ENCODE results near the gene CARD6. TPM values are rescaled to one million over a fixed set of nuclear protein-coding genes. Genes with fewer than 3 reads are reported as not detected.

The CARD6 gene
- total and polyA plus RNA-seq, 7 donors = 1.1 to 4.1 (median 3.0) TPM

DNA sequence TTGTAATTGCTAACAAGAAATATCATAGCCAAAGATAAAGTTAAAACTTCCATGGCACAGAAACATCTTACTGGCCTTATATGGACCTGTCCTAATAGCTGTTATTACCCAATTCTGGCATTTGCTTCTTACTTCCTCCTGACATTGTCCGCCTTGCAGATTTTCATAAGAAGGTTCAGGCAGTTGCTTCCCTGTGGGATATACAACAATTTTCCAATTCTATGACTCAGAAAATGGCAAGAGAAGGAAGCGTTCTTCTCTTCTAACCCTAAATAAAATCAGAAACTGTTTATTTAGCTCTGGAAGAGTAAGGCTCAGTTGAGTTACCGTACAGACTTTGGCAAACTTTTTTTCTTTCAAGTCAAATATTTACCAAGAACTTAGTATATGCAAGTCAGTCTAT is 44.7 kb upstream of the CARD6 start:
- TF ChIP-seq, protein P1, sequence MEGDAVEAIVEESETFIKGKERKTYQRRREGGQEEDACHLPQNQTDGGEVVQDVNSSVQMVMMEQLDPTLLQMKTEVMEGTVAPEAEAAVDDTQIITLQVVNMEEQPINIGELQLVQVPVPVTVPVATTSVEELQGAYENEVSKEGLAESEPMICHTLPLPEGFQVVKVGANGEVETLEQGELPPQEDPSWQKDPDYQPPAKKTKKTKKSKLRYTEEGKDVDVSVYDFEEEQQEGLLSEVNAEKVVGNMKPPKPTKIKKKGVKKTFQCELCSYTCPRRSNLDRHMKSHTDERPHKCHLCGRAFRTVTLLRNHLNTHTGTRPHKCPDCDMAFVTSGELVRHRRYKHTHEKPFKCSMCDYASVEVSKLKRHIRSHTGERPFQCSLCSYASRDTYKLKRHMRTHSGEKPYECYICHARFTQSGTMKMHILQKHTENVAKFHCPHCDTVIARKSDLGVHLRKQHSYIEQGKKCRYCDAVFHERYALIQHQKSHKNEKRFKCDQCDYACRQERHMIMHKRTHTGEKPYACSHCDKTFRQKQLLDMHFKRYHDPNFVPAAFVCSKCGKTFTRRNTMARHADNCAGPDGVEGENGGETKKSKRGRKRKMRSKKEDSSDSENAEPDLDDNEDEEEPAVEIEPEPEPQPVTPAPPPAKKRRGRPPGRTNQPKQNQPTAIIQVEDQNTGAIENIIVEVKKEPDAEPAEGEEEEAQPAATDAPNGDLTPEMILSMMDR (IDR thresholded peaks at IDR 0.05) = no peak
- Histone ChIP-seq H3K4me1 (peaks cover 19% of the 10 kb centered on the region), H3K36me3 (ENCODE audit: insufficient read depth in 1 of 2, low read depth in 1 of 2) (no peaks in the 10 kb centered on the region), H3K9me3 (no peaks in the 10 kb centered on the region), H3K4me3 (peak overlapping the region; percentile 89), H3K27me3 (ENCODE audit: insufficient read depth in 3 of 3, low read length in 2 of 3) (no peaks in the 10 kb centered on the region), H3K27ac (peak overlapping the region; percentile 79)
- ATAC-seq (no peak), DNase-seq (no peak)
- intact Hi-C loops (cut with DNase I) = no loop called here
- WGBS, 3 donors = 42 to 60% (median 48%) methylated on average over 3 of the region's 3 CpGs

DNA sequence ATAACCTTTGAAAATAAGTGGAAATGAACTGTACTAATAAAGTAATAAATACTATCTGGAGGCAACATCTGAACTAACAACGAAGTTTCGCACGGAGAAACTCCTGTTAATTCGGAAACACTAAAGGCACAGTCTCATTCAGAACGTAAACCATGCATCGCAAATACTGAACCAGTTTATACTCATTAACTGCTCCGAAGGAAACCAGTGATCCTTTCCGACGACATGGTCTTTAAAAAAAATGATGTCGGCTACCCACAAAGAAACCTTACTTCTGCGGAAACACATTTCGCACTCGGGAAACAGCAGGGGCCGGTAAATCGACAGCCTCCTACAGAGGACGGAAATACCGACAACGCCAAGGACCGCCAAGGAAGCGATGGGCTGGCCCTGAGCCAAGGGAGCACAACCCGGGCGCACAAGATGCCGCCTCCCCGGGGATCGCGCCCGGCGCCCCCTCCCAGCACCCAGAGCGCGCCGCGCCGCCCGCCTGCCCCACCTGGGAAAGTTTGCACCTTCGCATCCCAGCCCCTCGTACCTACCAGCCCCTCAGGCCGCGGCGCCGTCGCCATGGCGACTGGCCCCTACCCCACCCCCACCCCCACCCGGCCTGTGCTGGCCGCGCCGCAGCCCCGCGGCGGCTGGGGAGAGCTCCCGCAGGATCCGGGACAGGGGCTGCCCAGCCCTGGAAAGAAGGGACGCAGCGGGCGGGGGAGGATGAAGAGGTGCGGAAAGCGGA is 43.7 kb upstream of the CARD6 start:
- no peaks in the 10 kb centered on the region for H3K27me3 ChIP-seq (ENCODE audit: insufficient read depth in 3 of 3, low read length in 2 of 3)
- H3K27ac ChIP-seq = peak overlapping the region; percentile 79
- 1% methylated on average over 41 to 56 of the region's 56 CpGs for WGBS, 3 donors
- no peaks in the 10 kb centered on the region for H3K36me3 ChIP-seq (ENCODE audit: insufficient read depth in 1 of 2, low read depth in 1 of 2)
- peak; percentile 72 to 80 (median 72) for ATAC-seq
- DNase-seq = peak; percentile 78 to 85
- TF ChIP-seq, protein P1 (IDR thresholded peaks at IDR 0.05) = no peak
- peaks cover 12% of the 10 kb centered on the region for H3K4me1 ChIP-seq
- no peaks in the 10 kb centered on the region for H3K9me3 ChIP-seq
- peak overlapping the region; percentile 89 for H3K4me3 ChIP-seq
- intact Hi-C loops (cut with DNase I) = loop anchor here in 1 of 2 donors (1.0 kb wide), 1 partner anchor 38 kb away; the partner anchor contains the start of gene RPL37

DNA sequence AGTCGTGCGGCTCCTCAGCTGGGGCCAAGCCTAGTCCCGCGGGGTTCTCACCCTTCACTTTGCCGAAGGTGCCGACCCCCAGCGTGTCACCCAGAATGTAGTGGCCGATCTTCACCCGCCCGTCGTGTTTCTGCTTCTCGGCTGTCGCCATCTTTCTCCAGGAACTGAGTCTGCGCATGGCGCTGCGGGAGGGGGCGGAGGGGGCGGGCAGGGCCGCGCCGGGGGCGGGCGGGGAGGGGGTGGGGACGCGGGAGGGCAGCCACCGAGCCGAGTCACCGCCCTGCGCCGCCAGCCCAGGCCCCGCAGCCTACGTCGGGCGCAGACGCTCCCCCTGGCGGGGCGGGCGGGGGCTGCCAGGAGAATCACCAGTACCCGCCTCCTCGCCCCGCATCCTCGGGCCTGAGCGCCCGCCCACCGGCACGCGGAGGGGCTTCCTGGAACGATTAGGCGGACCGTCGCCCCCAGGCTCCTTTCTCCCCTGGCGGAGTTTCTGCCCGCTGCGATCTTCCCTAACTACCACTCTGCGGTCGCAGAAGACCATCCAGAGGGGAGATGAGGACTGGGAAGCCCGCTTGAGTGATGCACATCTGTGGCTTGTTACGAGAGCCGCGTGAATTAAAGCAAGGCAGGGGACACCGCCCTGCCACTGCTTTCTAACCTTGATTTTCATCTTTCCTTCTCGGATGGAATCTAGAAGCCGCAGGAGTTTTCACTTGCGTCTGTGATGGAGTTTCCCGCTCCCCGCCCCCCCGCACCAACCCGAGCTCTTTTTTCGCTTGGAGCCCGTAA is 43.0 kb upstream of the CARD6 start, which contains the start of gene PRKAA1:
TSS of gene PRKAA1 (minus strand) at position 363 of the 789 bp plus-strand sequence. CDS start at position 178, 185 bp downstream.
- DNase-seq (peak; percentile 93 to 95), ATAC-seq (peak; percentile 96 to 98 (median 97))
- intact Hi-C loops (cut with DNase I) = no loop called here
- Histone ChIP-seq H3K4me3 (peak within 1 kb of the TSS; percentile 89), H3K27me3 (ENCODE audit: insufficient read depth in 3 of 3, low read length in 2 of 3) (no peaks in the 10 kb centered on the region), H3K4me1 (peaks cover 12% of the 10 kb centered on the region), H3K27ac (peak within 1 kb of the TSS; percentile 79), H3K9me3 (no peaks in the 10 kb centered on the region), H3K36me3 (ENCODE audit: insufficient read depth in 1 of 2, low read depth in 1 of 2) (no peaks in the 10 kb centered on the region)
- TF ChIP-seq, protein P1 (IDR thresholded peaks at IDR 0.05) = peak; percentile 73
- WGBS, 3 donors = 1% methylated on average over 51 to 70 of the region's 70 CpGs

DNA sequence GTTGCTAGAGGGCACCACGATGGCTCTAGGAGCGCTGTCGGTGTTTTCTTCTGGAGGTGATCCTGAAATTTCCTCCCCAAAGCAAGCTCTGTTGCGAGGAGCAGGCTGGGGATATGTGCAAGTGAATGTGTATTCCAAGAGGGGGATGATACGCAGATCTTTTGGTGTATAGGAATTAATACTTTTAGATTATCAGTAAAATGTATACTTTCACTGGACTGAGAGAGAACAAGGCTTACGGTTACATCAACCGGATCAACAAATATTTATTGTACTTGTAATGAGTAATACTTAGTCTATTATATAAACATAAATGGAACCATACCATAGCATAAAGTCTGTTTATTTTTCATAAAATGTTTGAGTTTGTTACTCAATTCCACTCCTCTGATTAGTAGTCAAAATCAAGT is 42.4 kb upstream of the CARD6 start:
- no peaks in the 10 kb centered on the region for H3K27me3 ChIP-seq (ENCODE audit: insufficient read depth in 3 of 3, low read length in 2 of 3)
- intact Hi-C loops (cut with DNase I) = no loop called here
- H3K36me3 ChIP-seq (ENCODE audit: insufficient read depth in 1 of 2, low read depth in 1 of 2) = no peaks in the 10 kb centered on the region
- peak overlapping the region; percentile 79 for H3K27ac ChIP-seq
- 4 to 9% (median 4%) methylated on average over 7 of the region's 7 CpGs for WGBS, 3 donors
- TF ChIP-seq, protein P1 (IDR thresholded peaks at IDR 0.05) = no peak
- ATAC-seq (peak in 1 of 4 donors; percentile 36), DNase-seq (no peak)
- H3K9me3 ChIP-seq = no peaks in the 10 kb centered on the region
- peaks cover 12% of the 10 kb centered on the region for H3K4me1 ChIP-seq
- H3K4me3 ChIP-seq = peak overlapping the region; percentile 89
